Panc1 (cell line): Measurements from ENCODE around the gene STX18. TPM values are rescaled to one million over a fixed set of nuclear protein-coding genes. Genes with fewer than 3 reads are reported as not detected.

Experiments used
- ATAC-seq: fragments of 200-7000 bp; cut with Tn5 transposase; 2 replicates; pipeline ENCODE4 v1.9.1; 2020; ENCODE audit warnings: mild to moderate bottlenecking, moderate library complexity
- BruUV-seq: library from RNA; stranded (reverse); fragments of 400-500 nt; replicated peaks from 2 replicates; lab custom pipeline; 2021; lab: Mats Ljungman, UMichigan
- CTCF ChIA-PET: fragments of 300-600 bp; sonication (Branson Sonifier 250); formaldehyde crosslinking; loops from one replicate; lab custom pipeline; 2022; ENCODE audit warnings: antibody characterized with exemption; lab: Charles Lee
- POLR2A ChIA-PET: fragments of 300-600 bp; sonication (Branson Sonifier 250); formaldehyde crosslinking; loops from one replicate; lab custom pipeline; 2022; ENCODE audit warnings: antibody characterized with exemption; lab: Charles Lee
- DNase-seq: peaks from one replicate; pipeline ENCODE4 v3.0.0-alpha.2; 2010; ENCODE audit warnings: low read depth, low spot score
- H3K27ac ChIP-seq: 2 replicates; pipeline ENCODE4 v1.5.1; 2011; ENCODE audit warnings: mild to moderate bottlenecking, low read length, inconsistent platforms
- H3K27me3 ChIP-seq: fragments of 200-500 bp; sonication (Bioruptor generic); 2 replicates; pipeline ENCODE4 v1.6.0; 2014; ENCODE audit warnings: low read length, inconsistent platforms; ENCODE audit not compliant: control insufficient read depth, insufficient read depth
- H3K36me3 ChIP-seq: fragments of 200-500 bp; sonication (Bioruptor generic); 2 replicates; pipeline ENCODE4 v1.5.1; 2014; ENCODE audit warnings: inconsistent platforms, mild to moderate bottlenecking, low read length, moderate library complexity; ENCODE audit not compliant: control insufficient read depth, insufficient read depth
- H3K4me1 ChIP-seq: 2 replicates; pipeline ENCODE4 v1.5.1; 2011; ENCODE audit warnings: inconsistent platforms, mild to moderate bottlenecking, low read length, moderate library complexity; ENCODE audit not compliant: control insufficient read depth, insufficient read depth
- H3K4me3 ChIP-seq, 2 experiments: 2 replicates each; pipeline ENCODE4 v1.5.1; 2011 to 2012; ENCODE audit warnings: low read depth in 2 of 2, low read length in 2 of 2, mild to moderate bottlenecking in 2 of 2, inconsistent platforms in 1 of 2, moderate library complexity in 1 of 2
- H3K9me3 ChIP-seq: fragments of 200-500 bp; sonication (Bioruptor generic); 2 replicates; pipeline ENCODE4 v1.5.1; 2014; ENCODE audit warnings: low read depth, mild to moderate bottlenecking, inconsistent platforms, low read length, moderate library complexity; ENCODE audit not compliant: control insufficient read depth, insufficient read depth
- CTCF ChIP-seq: fragments of 450-650 bp; IDR thresholded peaks from 2 replicates; pipeline ENCODE4 v1.5.1; 2017; ENCODE audit warnings: mild to moderate bottlenecking
- POLR2AphosphoS5 ChIP-seq: IDR thresholded peaks from 2 replicates; pipeline ENCODE4 v1.6.1; 2012; ENCODE audit warnings: mild to moderate bottlenecking, low read depth, low read length, moderate library complexity
- REST ChIP-seq, 2 experiments: IDR thresholded peaks; 2 replicates each; pipeline ENCODE4 v1.6.1; 2011 to 2012; ENCODE audit warnings: low read depth in 2 of 2, control low read depth in 1 of 2, low read length in 1 of 2, mild to moderate bottlenecking in 1 of 2, moderate library complexity in 1 of 2; ENCODE audit not compliant: insufficient read depth in 1 of 2
- SIN3A ChIP-seq: IDR thresholded peaks from 2 replicates; pipeline ENCODE4 v1.6.1; 2012; ENCODE audit warnings: low read depth, mild to moderate bottlenecking, low read length, moderate library complexity, borderline replicate concordance; ENCODE audit not compliant: insufficient read depth
- TCF7L2 ChIP-seq: IDR thresholded peaks from 2 replicates; pipeline ENCODE4 v1.6.1; 2011; ENCODE audit warnings: mild to moderate bottlenecking, low read depth, low read length, inconsistent platforms
- in situ Hi-C: cut with HindIII; loops from 2 replicates; pipeline ENCODE4 v1.10.0; 2016; ENCODE audit warnings: low sequenced_read_pairs, low pct_unique_long_range_greater_than_20kb
- intact Hi-C: fragments of 100-400 bp; cut with micrococcal nuclease; formaldehyde crosslinking; loops from one replicate; pipeline ENCODE4 v1.10.0; 2022; ENCODE audit not compliant: unreplicated experiment
- total RNA-seq: library from RNA; stranded (reverse); gene quantifications from one replicate; pipeline ENCODE4 v1.2.1, GENCODE V29; 2021; ENCODE audit not compliant: unreplicated experiment

STX18 gene
- total RNA-seq, 1 experiment from 2014 or later, result 15.0 TPM

- DNase-seq (no peak), ATAC-seq (peak; percentile 23; the same call in 1 of the 2 replicates)
- H3K27me3 ChIP-seq, result peaks cover 2% of the 10 kb centered on the region; the same call in 1 of the 2 replicates
- no peaks in the 10 kb centered on the region for H3K9me3 ChIP-seq
- no peak overlapping the region for H3K4me3 ChIP-seq
- no peaks in the 10 kb centered on the region; the same call in 1 of the 2 replicates for H3K4me1 ChIP-seq
- in situ Hi-C loops (no loop called here), intact Hi-C loops (no loop called here)
- H3K27ac ChIP-seq, result no peak overlapping the region
- POLR2A ChIA-PET, result interaction anchor here (0.6 kb wide), 1 partner anchor 200 kb away, joined by 3 read pairs; no protein-coding TSS in a partner anchor
- BruUV-seq, result no TSS peak
- TF ChIP-seq CTCF, result peak; percentile 62
- no peak for TF ChIP-seq SIN3A
- CTCF ChIA-PET, result interaction anchor here (0.5 kb wide), 3 partner anchors 44 to 161 kb away, joined by 4 read pairs; no protein-coding TSS in a partner anchor
- no peaks in the 10 kb centered on the region for H3K36me3 ChIP-seq
Measured at GRCh38 chr4:4384837-4385236, 157.0 kb downstream of the STX18 start.

- POLR2A ChIA-PET, result no interaction called here
- CTCF ChIA-PET, result no interaction called here
Measured at GRCh38 chr4:4383085-4383484, 158.8 kb downstream of the STX18 start.

More at GRCh38 chr4:4383085-4383484, 158.8 kb downstream of the STX18 start:
- intact Hi-C loops (no loop called here), in situ Hi-C loops (no loop called here)
- no peak overlapping the region for H3K27ac ChIP-seq
- no peaks in the 10 kb centered on the region for H3K27me3 ChIP-seq
- H3K9me3 ChIP-seq, result no peaks in the 10 kb centered on the region
- DNase-seq (no peak), ATAC-seq (no peak)
- H3K36me3 ChIP-seq, result no peaks in the 10 kb centered on the region
- no peaks in the 10 kb centered on the region; the same call in 1 of the 2 replicates for H3K4me1 ChIP-seq
- H3K4me3 ChIP-seq, result no peak overlapping the region
- no TSS peak for BruUV-seq
- TF ChIP-seq TCF7L2 (no peak), REST (IDR thresholded peaks at IDR 0.05; ENCODE audit: insufficient read depth in 1 of 2, low read depth in 2 of 2, low read length in 1 of 2) (no peak), CTCF (no peak), SIN3A (no peak), POLR2AphosphoS5 (no peak)
